ENCODE measurements around the gene SLC45A1.

The SLC45A1 gene

DNA sequence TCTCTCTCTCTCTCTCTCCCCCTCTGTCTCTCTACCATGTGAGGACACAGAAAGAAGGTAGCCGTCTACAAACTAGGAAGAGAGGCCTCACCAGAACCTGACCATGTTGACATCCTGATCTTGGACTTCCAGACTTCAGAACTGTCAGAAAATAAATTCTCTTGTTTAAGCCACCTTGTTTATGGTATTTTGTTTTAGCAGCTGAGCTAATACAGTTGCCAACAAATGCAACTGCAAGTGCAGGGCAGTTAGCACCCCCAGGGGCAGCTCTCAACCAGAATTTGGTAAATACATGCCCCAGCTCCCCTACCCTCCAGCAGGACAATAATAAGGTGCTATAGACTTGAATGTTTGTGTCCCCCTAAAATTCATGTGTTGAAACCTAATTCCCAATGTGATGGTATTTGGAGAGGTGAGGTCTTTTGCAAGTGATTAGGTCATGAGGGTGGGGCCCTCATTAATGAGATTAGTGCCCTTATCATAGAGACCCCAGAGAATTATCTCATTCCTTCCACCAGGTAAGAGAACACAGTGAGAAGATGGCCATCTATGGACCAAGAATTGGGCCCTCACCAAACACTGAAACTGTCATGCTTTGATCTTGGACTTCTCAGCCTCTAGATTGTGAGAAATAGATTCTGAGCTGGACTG, 6.7 kb upstream of the SLC45A1 start:
- no peak for DNase-seq (ENCODE audit: low read depth)

DNA sequence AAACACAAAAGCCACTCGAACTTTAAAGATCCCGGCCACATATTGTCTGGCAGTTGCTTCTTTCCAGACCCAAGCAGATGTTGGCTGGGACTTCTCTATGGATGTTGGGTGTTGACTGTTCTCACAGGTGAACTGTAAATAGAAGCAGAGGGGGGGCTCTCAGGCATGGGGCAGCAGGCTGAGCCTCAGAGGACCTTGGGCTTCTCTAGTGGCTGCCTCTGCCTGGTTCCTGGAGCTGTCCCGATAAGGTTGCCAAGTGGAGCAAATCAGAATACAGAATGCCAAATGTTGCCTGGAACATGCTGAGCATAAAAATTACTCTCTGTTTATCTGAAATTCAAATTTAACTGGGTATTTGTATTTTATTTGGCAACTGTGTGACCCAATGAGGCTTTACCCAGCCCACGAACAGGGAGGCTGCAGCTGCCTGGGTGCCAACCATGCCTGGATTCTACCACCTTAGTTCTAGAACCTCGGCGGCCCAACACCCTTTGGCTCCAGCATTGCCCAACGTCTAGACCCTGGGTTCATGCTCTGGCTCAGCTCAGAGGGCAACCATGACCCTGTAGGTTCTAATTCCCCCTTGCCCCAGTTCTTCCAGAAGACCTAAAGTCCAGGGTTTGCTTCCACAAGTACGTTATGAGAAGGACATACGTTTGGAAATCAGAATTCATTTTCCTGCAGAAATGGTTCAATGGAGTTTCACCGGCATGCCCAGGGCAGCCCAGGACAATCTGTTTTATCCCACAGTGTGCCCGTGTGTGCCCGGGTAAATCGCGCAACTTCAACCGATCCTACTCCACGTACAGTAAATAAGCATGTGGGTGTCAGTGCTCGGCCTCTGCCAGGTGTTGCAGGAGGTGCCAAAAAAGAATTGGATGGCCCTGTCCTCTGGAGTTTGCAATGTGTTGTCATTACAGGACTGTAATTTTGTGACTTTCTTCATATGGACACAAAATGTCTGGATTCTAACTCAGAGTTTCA, 5.4 kb upstream of the SLC45A1 start:
- DNase-seq (ENCODE audit: low read depth): no peak

- DNase-seq (ENCODE audit: low read depth): no peak
These were observed 4.7 kb upstream of the SLC45A1 start for GRCh38 chr1:8313231-8313630.

DNA sequence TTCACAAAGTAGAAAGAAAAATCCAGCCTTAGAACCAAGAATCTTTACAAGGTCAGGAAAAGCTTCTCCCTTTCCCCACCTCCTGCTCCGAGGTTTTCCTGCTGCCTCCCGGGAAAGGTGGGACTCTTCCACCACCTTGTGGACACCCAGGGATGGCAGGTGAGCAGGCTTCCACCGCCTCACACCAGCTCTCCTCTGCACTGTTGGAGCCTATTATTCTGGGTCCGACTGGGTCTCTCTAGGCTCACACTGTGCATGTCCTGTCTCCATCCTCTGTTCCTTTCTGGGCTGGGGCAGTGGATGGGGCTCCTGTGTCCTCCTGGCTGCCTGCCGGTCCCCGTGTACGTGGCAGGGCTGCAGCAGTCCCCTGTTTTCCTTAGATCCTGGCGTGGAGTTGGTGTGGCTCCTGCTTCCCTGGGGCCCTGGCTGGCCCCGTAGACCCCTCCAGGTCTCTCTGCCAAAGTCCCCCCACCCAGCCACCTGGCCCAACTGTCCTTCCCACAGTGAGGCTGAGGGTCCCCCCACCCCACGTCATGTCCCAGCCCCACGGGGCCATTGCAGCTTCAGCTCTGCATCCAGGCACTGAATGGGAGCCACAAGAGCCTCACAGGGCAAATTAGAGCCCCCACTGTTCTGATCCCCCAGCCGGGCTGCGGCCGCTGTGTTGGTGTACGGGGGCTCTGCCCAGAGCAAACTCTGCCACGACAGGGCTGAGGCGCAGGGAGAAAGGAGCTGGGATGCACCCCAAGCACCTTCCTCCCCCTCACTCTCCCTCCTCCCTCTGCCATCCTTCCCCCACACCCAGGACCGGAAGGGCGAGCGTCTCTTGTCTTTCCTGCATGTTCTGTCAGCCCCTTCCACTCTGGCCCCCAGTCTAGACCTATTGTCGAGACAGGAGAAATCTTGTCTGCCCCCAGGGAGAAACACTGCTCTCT, 3.3 kb upstream of the SLC45A1 start:
- peak; percentile 53 for DNase-seq (ENCODE audit: low read depth)

DNA sequence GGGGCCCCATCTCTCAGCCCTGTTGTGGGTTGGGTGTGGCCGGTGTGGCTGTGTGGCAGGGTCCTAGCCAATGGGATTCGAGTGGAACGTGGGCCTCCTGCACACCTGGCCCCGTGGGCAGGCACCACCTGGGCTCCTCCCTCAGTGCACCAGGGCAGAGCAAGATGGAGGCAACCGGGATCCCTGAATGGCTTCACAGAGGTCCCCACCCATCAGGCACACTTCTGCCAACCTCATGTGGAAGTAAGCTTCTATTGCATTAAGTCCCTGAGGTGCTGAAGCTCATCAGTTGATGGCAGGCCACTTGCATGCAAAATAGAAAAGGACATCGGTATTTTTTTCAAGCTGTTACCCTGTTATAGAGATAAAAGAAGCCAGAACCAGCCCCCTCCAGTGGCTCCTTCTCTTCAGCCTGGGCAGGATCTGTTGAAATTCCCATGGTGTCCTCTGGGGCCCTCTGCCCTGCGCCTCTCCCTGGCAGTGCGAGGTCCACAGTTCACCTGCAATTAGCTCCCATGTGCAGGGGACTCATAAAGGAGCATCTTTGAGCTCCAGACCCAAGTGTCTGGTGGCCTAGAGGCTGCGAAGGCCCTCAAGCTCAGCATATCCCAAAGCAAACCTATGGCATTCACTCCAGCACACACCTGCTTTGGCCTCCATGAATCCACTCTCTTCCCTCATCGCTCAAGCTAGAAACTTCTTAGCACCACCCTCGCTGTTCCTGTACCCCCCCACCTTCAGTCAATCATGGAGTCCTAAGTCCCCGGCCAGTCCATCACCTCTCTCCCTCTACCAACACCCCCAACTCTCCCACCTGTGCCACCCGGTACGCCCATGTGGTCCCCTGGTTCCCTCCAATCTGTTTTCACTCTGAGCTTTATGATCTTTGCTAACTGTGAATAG, 2.1 kb upstream of the SLC45A1 start:
- no peak for DNase-seq (ENCODE audit: low read depth)

GRCh38 chr1:8318436-8318835, 522 bp downstream of the SLC45A1 start:
- no peak for DNase-seq (ENCODE audit: low read depth)

- no peak for DNase-seq (ENCODE audit: low read depth)
These were observed 3.7 kb downstream of the SLC45A1 start for GRCh38 chr1:8321612-8322011.

DNA sequence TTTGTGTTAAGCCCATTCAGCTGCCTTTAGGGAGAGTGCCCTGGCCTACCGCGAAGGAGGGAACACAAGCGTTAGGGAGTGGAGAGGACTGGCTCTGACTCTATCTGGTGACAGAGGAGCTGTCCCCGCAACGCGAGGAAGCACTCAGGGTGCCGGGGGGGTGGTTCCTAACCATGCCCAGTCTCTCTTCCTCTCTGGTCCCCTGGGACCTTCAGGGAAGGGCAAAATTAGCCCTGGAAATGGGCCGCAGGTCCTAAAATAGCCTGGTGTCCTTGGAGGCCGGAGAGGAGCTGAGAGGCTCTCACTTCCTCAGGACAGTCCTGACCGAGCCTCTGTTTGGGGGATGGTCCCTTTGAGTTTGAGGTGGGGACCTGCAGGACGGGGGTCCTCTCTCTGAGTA, 5.8 kb downstream of the SLC45A1 start:
- DNase-seq (ENCODE audit: low read depth): no peak

DNA sequence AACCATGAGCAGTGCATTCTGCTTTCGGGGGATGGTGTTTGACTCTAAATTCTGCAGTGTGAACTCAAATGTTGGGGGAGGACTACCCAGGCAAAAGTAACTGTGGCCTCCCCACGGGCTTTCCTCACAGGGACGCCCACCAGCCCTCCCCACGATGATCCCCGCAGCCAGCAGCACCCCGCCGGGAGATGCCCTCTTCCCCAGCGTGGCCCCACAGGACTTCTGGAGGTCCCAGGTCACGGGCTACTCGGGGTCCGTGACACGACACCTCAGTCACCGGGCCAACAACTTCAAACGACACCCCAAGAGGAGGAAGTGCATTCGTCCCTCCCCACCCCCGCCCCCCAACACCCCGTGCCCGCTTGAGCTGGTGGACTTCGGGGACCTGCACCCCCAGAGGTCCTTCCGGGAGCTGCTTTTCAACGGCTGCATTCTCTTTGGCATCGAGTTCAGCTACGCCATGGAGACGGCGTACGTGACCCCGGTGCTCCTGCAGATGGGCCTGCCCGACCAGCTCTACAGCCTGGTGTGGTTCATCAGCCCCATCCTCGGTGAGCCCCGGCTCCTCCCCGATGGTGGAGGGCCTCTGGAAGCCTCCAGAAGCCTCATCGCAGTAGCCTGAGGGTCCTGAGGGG, 6.4 kb downstream of the SLC45A1 start:
- DNase-seq (ENCODE audit: low read depth): no peak

DNA sequence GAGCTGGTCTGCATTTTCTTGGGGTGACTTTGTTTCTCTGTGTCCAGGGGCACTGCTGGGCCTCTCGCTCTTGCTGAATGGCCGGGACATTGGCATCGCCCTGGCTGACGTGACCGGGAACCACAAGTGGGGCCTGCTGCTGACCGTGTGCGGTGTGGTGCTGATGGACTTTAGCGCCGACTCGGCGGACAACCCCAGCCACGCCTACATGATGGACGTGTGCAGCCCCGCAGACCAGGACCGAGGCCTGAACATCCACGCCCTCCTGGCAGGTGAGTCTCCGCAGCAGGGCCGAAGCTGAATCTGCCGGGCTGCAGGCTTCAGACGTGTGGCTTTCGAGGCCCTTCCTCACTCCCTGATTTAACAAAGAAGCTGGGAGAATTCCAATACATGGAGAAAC, 7.9 kb downstream of the SLC45A1 start:
- no peak for DNase-seq (ENCODE audit: low read depth)

DNA sequence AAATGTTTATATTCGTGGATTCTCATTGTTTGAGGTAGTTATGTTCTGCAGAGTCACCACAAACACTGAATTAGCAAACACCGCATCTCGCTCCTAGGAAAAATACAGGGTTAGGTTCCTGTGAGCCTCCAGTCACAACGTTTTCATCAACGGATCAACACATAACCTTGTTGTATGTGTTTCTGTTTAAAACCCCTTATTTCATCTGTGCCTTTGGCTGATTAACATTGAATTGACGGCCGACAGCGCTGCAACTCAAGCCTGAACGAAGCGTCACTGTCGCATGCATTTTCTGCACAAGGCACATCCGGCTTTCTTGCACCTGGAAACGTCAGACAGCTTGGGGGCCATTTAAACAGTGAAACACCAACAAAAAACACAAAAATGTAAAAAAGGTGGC, 8.4 kb downstream of the SLC45A1 start:
- DNase-seq (ENCODE audit: low read depth): no peak

DNA sequence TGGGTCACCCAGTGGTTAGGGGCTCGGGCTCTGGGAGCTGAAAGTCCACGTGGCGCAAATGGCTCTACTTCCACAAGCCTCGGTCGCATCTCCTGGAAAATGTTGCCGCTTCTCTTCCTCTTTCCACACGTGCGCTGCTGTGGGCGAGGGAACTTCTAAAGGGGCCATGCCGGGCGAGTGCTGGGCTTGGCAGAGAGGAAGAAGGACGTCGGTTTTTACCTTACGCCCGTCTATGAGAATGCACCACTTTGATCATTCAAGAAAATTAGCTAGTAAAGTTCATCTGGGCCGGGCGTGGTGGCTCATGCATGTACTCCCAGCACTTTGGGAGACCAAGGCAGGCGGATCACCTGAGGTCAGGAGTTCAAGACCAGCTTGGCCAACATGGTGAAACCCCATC, 10.4 kb downstream of the SLC45A1 start:
- DNase-seq (ENCODE audit: low read depth): no peak

GRCh38 chr1:8329439-8329838, 11.5 kb downstream of the SLC45A1 start:
- DNase-seq (ENCODE audit: low read depth): no peak

GRCh38 chr1:8329858-8330257, 11.9 kb downstream of the SLC45A1 start:
- DNase-seq (ENCODE audit: low read depth): no peak

DNA sequence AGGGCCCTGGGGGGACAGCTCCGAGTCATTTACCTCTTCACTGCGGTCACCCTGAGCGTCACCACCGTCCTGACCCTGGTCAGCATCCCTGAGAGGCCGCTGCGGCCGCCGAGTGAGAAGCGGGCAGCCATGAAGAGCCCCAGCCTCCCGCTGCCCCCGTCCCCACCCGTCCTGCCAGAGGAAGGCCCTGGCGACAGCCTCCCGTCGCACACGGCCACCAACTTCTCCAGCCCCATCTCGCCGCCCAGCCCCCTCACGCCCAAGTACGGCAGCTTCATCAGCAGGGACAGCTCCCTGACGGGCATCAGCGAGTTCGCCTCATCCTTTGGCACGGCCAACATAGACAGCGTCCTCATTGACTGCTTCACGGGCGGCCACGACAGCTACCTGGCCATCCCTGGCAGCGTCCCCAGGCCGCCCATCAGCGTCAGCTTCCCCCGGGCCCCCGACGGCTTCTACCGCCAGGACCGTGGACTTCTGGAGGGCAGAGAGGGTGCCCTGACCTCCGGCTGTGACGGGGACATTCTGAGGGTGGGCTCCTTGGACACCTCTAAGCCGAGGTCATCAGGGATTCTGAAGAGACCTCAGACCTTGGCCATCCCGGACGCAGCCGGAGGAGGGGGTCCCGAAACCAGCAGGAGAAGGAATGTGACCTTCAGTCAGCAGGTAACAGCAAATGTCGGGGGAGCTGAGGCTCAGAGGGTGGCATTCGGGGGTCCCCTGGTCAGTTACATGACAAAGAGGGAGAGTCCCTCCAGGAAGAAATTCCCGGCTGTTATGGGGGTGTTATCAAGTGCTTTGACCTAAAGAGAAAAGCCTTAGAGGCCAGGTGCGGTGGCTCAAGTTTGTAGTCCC, 12.6 kb downstream of the SLC45A1 start:
- DNase-seq (ENCODE audit: low read depth): no peak

DNA sequence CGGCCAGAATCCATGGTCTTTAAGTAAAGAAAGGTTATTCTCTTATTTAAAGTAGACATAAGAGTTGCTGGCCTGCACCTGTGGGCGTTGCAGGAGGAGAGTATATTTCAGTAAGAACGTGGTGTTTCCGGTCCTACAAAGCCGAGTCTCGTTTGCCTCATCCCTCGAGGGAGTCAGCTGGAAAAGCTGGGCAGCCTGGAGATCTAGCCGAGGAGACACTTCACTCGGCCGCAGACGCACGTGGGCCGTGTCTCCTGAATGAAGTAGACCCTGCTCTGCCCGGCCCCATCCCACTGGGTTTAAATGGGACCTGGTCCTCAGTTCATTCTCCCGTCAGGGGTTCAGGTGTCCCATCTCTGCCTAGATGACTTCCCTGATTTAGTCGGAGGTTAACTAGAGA, 14.9 kb downstream of the SLC45A1 start:
- DNase-seq (ENCODE audit: low read depth): no peak

- no peak for DNase-seq (ENCODE audit: low read depth)
These were observed 15.5 kb downstream of the SLC45A1 start for GRCh38 chr1:8333246-8333987.

GRCh38 chr1:8334106-8334851, 16.4 kb downstream of the SLC45A1 start:
- DNase-seq (ENCODE audit: low read depth): no peak
